ENCODE measurements around the gene SFSWAP. TPM values are rescaled to one million over a fixed set of nuclear protein-coding genes. Genes with fewer than 3 reads are reported as not detected.

The SFSWAP gene
- total and polyA plus RNA-seq, 4 donors, result 6.1 to 21.6 (median 10.1) TPM

- WGBS, result 100% methylated on average over 1 of the region's 1 CpG
- Histone ChIP-seq H3K9ac (ENCODE audit: low read depth in 1 of 2, low read length in 2 of 2) (no peak overlapping the region), H3K27me3 (ENCODE audit: control insufficient read depth in 4 of 4, insufficient read depth in 4 of 4, low read length in 3 of 4) (no peaks in the 10 kb centered on the region), H3K9me3 (ENCODE audit: control insufficient read depth in 4 of 4, low read length in 3 of 4) (no peaks in the 10 kb centered on the region), H3K4me1 (ENCODE audit: control insufficient read depth in 4 of 4, insufficient read depth in 4 of 4, low read length in 3 of 4) (no peaks in the 10 kb centered on the region), H3K4me3 (ENCODE audit: low read depth in 1 of 3, low read length in 3 of 3) (no peak overlapping the region), H3K27ac (ENCODE audit: low read depth in 1 of 2, low read length in 2 of 2) (no peak overlapping the region), H3K36me3 (ENCODE audit: control insufficient read depth in 4 of 4, insufficient read depth in 3 of 4, low read depth in 1 of 4, low read length in 3 of 4) (peaks cover 13 to 78% (median 50%) of the 10 kb centered on the region in 4 donors)
- no peak for DNase-seq (ENCODE audit: low spot score)
- TF ChIP-seq NR2F2 (IDR thresholded peaks at IDR 0.05), result no peak
- TF ChIP-seq TAF1 (conservative IDR thresholded peaks at IDR 0.05), result no peak
- TF ChIP-seq YY1 (IDR thresholded peaks at IDR 0.05), result no peak
- TF ChIP-seq GABPA (IDR thresholded peaks at IDR 0.05 in 1 of 2, conservative IDR thresholded peaks at IDR 0.05 in 1 of 2), result no peak
- no peak for TF ChIP-seq CTCF (IDR thresholded peaks at IDR 0.05; ENCODE audit: low read depth, low read length, missing input control)
- TF ChIP-seq ZBTB33 (IDR thresholded peaks at IDR 0.05), result no peak
- TF ChIP-seq SP1 (IDR thresholded peaks at IDR 0.05), result no peak
- TF ChIP-seq RXRA (IDR thresholded peaks at IDR 0.05), result no peak
- TF ChIP-seq ATF3 (IDR thresholded peaks at IDR 0.05), result no peak
- TF ChIP-seq RAD21 (IDR thresholded peaks at IDR 0.05), result no peak
- TF ChIP-seq HNF4G (IDR thresholded peaks at IDR 0.05), result no peak
- no peak for TF ChIP-seq REST (IDR thresholded peaks at IDR 0.05)
- TF ChIP-seq JUND (IDR thresholded peaks at IDR 0.05), result no peak
- no peak for TF ChIP-seq EGR1 (IDR thresholded peaks at IDR 0.05; ENCODE audit: low read depth in 2 of 2)
- no peak for TF ChIP-seq HNF4A (conservative IDR thresholded peaks at IDR 0.05)
Observed at GRCh38 chr12:131721548-131721947, 10.7 kb downstream of the SFSWAP start.

- H3K27ac ChIP-seq (ENCODE audit: low read depth in 1 of 2, low read length in 2 of 2), result no peak overlapping the region
- no peaks in the 10 kb centered on the region for H3K27me3 ChIP-seq (ENCODE audit: control insufficient read depth in 4 of 4, insufficient read depth in 4 of 4, low read length in 3 of 4)
- no peaks in the 10 kb centered on the region for H3K9me3 ChIP-seq (ENCODE audit: control insufficient read depth in 4 of 4, low read length in 3 of 4)
- no peaks in the 10 kb centered on the region for H3K4me1 ChIP-seq (ENCODE audit: control insufficient read depth in 4 of 4, insufficient read depth in 4 of 4, low read length in 3 of 4)
- 83% methylated on average over 5 of the region's 5 CpGs for WGBS
- H3K9ac ChIP-seq (ENCODE audit: low read depth in 1 of 2, low read length in 2 of 2), result no peak overlapping the region
- no peak for DNase-seq (ENCODE audit: low spot score)
- no peak overlapping the region for H3K4me3 ChIP-seq (ENCODE audit: low read depth in 1 of 3, low read length in 3 of 3)
- H3K36me3 ChIP-seq (ENCODE audit: control insufficient read depth in 4 of 4, insufficient read depth in 3 of 4, low read depth in 1 of 4, low read length in 3 of 4), result peaks cover 16 to 85% (median 56%) of the 10 kb centered on the region in 4 donors
- TF ChIP-seq REST (IDR thresholded peaks at IDR 0.05) (no peak), HNF4A (conservative IDR thresholded peaks at IDR 0.05) (no peak), MAX (IDR thresholded peaks at IDR 0.05) (no peak), GABPA (IDR thresholded peaks at IDR 0.05 in 1 of 2, conservative IDR thresholded peaks at IDR 0.05 in 1 of 2) (no peak), EGR1 (IDR thresholded peaks at IDR 0.05; ENCODE audit: low read depth in 2 of 2) (no peak), HNF4G (IDR thresholded peaks at IDR 0.05) (no peak), RAD21 (IDR thresholded peaks at IDR 0.05) (no peak), FOXA2 (IDR thresholded peaks at IDR 0.05) (no peak), CTCF (IDR thresholded peaks at IDR 0.05; ENCODE audit: low read depth, low read length, missing input control) (no peak), NR2F2 (IDR thresholded peaks at IDR 0.05) (no peak)
Observed at GRCh38 chr12:131723532-131723931, 12.6 kb downstream of the SFSWAP start.
